Glutamatergic neuron (in vitro differentiated cells): ENCODE data around the gene EIF5A. TPM values are rescaled to one million over a fixed set of nuclear protein-coding genes. Genes with fewer than 3 reads are reported as not detected.

Source experiments
- DNase-seq: peaks from one replicate; pipeline ENCODE4 v3.0.0; 2022
- H3K27ac Mint-ChIP-seq: one replicate; pipeline ENCODE4 v1.8.0; 2020; ENCODE audit warnings: mild to moderate bottlenecking, mixed read lengths, inconsistent platforms; ENCODE audit not compliant: unreplicated experiment
- H3K27me3 Mint-ChIP-seq: one replicate; pipeline ENCODE4 v1.8.0; 2020; ENCODE audit warnings: mild to moderate bottlenecking, moderate library complexity, mixed read lengths, inconsistent platforms; ENCODE audit not compliant: unreplicated experiment
- H3K36me3 Mint-ChIP-seq: one replicate; pipeline ENCODE4 v1.8.0; 2020; ENCODE audit warnings: mild to moderate bottlenecking, mixed read lengths, inconsistent platforms; ENCODE audit not compliant: unreplicated experiment
- H3K4me1 Mint-ChIP-seq: one replicate; pipeline ENCODE4 v1.8.0; 2020; ENCODE audit warnings: mild to moderate bottlenecking, low read depth, mixed read lengths, inconsistent platforms; ENCODE audit not compliant: unreplicated experiment
- H3K4me3 Mint-ChIP-seq: one replicate; pipeline ENCODE4 v1.8.0; 2020; ENCODE audit warnings: mild to moderate bottlenecking, mixed read lengths, inconsistent platforms; ENCODE audit not compliant: unreplicated experiment
- H3K9me3 Mint-ChIP-seq: one replicate; pipeline ENCODE4 v1.8.0; 2020; ENCODE audit warnings: mild to moderate bottlenecking, moderate library complexity, mixed read lengths, inconsistent platforms; ENCODE audit not compliant: unreplicated experiment
- CTCF ChIP-seq: fragments of 200-600 bp; sonication (generic); IDR thresholded peaks from one replicate; pipeline ENCODE4 v1.5.0; 2021; ENCODE audit not compliant: partially characterized antibody, unreplicated experiment
- total RNA-seq: library from RNA; stranded (reverse); fragmentation: NEBNext Ultra II Directional; extraction: Animal tissue kit (Norgen Biotek cat#: 25700); gene quantifications from one replicate; pipeline ENCODE4 v1.2.1, GENCODE V29; 2021; ENCODE audit not compliant: unreplicated experiment

Gene EIF5A
- total RNA-seq, 1 donor from 2014 or later = 347 TPM

- H3K4me1 Mint-ChIP-seq = peaks cover 4% of the 10 kb centered on the region
- no peak for TF ChIP-seq CTCF
- peaks cover 6% of the 10 kb centered on the region for H3K9me3 Mint-ChIP-seq
- H3K4me3 Mint-ChIP-seq = no peak overlapping the region
- H3K27ac Mint-ChIP-seq = no peak overlapping the region
- no peaks in the 10 kb centered on the region for H3K36me3 Mint-ChIP-seq
- peaks cover 8% of the 10 kb centered on the region for H3K27me3 Mint-ChIP-seq
- DNase-seq = no peak
Observed at GRCh38 chr17:7356756-7357155, 49.3 kb downstream of the EIF5A start.

DNA sequence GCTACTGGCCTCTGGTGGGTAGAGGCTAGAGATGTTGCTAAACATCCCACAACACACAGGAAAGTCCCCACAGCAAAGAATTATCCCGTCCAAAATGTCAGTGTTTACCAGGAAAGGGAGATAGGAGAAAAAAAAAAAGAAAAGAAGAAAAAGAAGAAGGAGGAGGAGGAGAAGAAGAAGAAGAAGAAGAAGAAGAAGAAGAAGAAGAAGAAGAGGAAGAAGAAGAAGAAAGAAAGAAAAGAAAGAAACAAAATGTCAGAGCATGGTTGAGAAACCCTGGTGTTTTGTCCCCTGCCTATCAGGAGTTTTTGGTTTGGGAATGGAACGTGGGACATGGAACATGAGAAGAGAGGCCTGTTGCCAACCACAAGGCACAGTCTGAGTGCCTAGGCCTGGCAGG lies 50.0 kb downstream of the EIF5A start:
- Mint-ChIP-seq H3K4me3 (no peak overlapping the region), H3K36me3 (no peaks in the 10 kb centered on the region), H3K27me3 (peaks cover 6% of the 10 kb centered on the region), H3K27ac (no peak overlapping the region), H3K9me3 (peaks cover 5% of the 10 kb centered on the region), H3K4me1 (peaks cover 4% of the 10 kb centered on the region)
- TF ChIP-seq CTCF = no peak
- DNase-seq = no peak

DNA sequence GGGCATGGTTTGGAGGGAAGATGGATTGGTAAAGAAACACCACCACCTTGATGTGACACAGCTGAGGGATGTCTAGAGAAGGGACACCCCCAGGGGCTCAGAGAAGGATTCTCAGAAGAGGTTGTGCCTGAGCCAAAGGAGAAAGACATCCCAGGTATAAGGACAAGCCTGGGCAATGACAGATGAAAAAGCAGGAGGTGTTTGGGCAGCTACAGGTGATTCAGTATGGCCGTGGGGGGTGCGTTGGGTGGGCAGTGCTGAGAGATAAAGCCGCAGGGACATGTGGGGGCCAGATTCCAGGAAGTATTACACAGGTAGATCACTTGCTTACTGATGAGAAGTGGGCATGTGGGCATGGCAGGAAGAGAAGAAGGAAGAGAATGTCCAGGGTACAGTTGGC lies 54.5 kb downstream of the EIF5A start:
- peaks cover 3% of the 10 kb centered on the region for H3K27me3 Mint-ChIP-seq
- H3K27ac Mint-ChIP-seq = no peak overlapping the region
- H3K36me3 Mint-ChIP-seq = peaks cover 3% of the 10 kb centered on the region
- H3K4me3 Mint-ChIP-seq = no peak overlapping the region
- H3K4me1 Mint-ChIP-seq = no peaks in the 10 kb centered on the region
- H3K9me3 Mint-ChIP-seq = peaks cover 3% of the 10 kb centered on the region
- TF ChIP-seq CTCF = no peak
- DNase-seq = no peak

Other genes with a start within 250 kb of the EIF5A start
- gene CLEC10A, start 227.4 kb upstream of the EIF5A start, total RNA-seq = not detected
- not detected for gene ASGR2, start 192.8 kb upstream of the EIF5A start, total RNA-seq
- gene ASGR1, start 128.3 kb upstream of the EIF5A start, total RNA-seq = 29.0 TPM
- 157 TPM for gene DLG4, start 87.8 kb upstream of the EIF5A start, total RNA-seq
- gene ACADVL, start 87.7 kb upstream of the EIF5A start, total RNA-seq = 375 TPM
- 79.1 TPM for gene DVL2, start 73.1 kb upstream of the EIF5A start, total RNA-seq
- gene PHF23, start 68.2 kb upstream of the EIF5A start, total RNA-seq = 72.3 TPM
- gene GABARAP, start 65.2 kb upstream of the EIF5A start, total RNA-seq = 908 TPM
- gene CTDNEP1, start 55.9 kb upstream of the EIF5A start, total RNA-seq = 185 TPM
- 34.1 TPM for gene ELP5, start 55.4 kb upstream of the EIF5A start, total RNA-seq
- 0.44 TPM for gene CLDN7, start 45.1 kb upstream of the EIF5A start, total RNA-seq
- 0.42 TPM for gene SLC2A4, start 25.9 kb upstream of the EIF5A start, total RNA-seq
- gene YBX2, start 13.0 kb upstream of the EIF5A start, total RNA-seq = 1.3 TPM
- gene GPS2, start 7.7 kb downstream of the EIF5A start, total RNA-seq = 98.3 TPM
- gene NEURL4, start 21.7 kb downstream of the EIF5A start, total RNA-seq = 97.6 TPM
- gene ACAP1, start 28.9 kb downstream of the EIF5A start, total RNA-seq = not detected
- gene KCTD11, start 44.5 kb downstream of the EIF5A start, total RNA-seq = 2.2 TPM
- not detected for gene TMEM95, start 47.5 kb downstream of the EIF5A start, total RNA-seq
- gene TNK1, start 73.5 kb downstream of the EIF5A start, total RNA-seq = 0.34 TPM
- 78.1 TPM for gene PLSCR3, start 86.9 kb downstream of the EIF5A start, total RNA-seq
- 51.6 TPM for gene TMEM256, start 96.5 kb downstream of the EIF5A start, total RNA-seq
- gene NLGN2, start 100.2 kb downstream of the EIF5A start, total RNA-seq = 90.8 TPM
- gene SPEM1, start 112.7 kb downstream of the EIF5A start, total RNA-seq = not detected
- gene SPEM2, start 118.0 kb downstream of the EIF5A start, total RNA-seq = not detected
- not detected for gene SPEM3, start 121.2 kb downstream of the EIF5A start, total RNA-seq
- 0.42 TPM for gene TMEM102, start 127.8 kb downstream of the EIF5A start, total RNA-seq
- 4.8 TPM for gene FGF11, start 131.9 kb downstream of the EIF5A start, total RNA-seq
- 16.4 TPM for gene CHRNB1, start 137.4 kb downstream of the EIF5A start, total RNA-seq
- gene ZBTB4, start 172.0 kb downstream of the EIF5A start, total RNA-seq = 25.1 TPM
- gene SLC35G6, start 173.8 kb downstream of the EIF5A start, total RNA-seq = 0.34 TPM
- gene POLR2A, start 176.7 kb downstream of the EIF5A start, total RNA-seq = 200 TPM
- 0.83 TPM for gene TNFSF12, start 241.4 kb downstream of the EIF5A start, total RNA-seq